Globus pallidus (tissue), 1 donor: ENCODE data around the gene HNRNPUL1.
A peak's percentile ranks its signal among the peaks of the same experiment; 100 is the strongest.
"Not testable (repeated sequence)": the region's sequence is repeated elsewhere in the genome, so short reads cannot be mapped to it uniquely, and the experiment has no call there.

Source experiments
- DNase-seq: peaks from one replicate; pipeline ENCODE4 v3.0.0-alpha.2; 2015; ENCODE audit warnings: low spot score

HNRNPUL1 gene

GRCh38 chr19:41325947-41326706, 62.0 kb downstream of the HNRNPUL1 start:
- no peak for DNase-seq

GRCh38 chr19:41327076-41327575, 63.0 kb downstream of the HNRNPUL1 start:
- DNase-seq = no peak

GRCh38 chr19:41327576-41328156, 63.5 kb downstream of the HNRNPUL1 start:
- DNase-seq = peak; percentile 48

GRCh38 chr19:41328157-41328841, 64.1 kb downstream of the HNRNPUL1 start:
- no peak for DNase-seq

- DNase-seq = peak; percentile 67
Measured at GRCh38 chr19:41328842-41329225, 64.7 kb downstream of the HNRNPUL1 start.

- no peak for DNase-seq
Measured at GRCh38 chr19:41330481-41330880, 66.3 kb downstream of the HNRNPUL1 start.

- no peak for DNase-seq
Measured at GRCh38 chr19:41330946-41331678, 66.9 kb downstream of the HNRNPUL1 start.

GRCh38 chr19:41332000-41332399, 67.8 kb downstream of the HNRNPUL1 start:
- DNase-seq = no peak

GRCh38 chr19:41332468-41332867, 68.3 kb downstream of the HNRNPUL1 start:
- no peak for DNase-seq

GRCh38 chr19:41334793-41335192, 70.6 kb downstream of the HNRNPUL1 start:
- DNase-seq = no peak

- DNase-seq = no peak
Measured at GRCh38 chr19:41335467-41335866, 71.3 kb downstream of the HNRNPUL1 start.

- no peak for DNase-seq
Measured at GRCh38 chr19:41339936-41340335, 75.8 kb downstream of the HNRNPUL1 start.

- no peak for DNase-seq
Measured at GRCh38 chr19:41341669-41342490, 77.7 kb downstream of the HNRNPUL1 start.

- DNase-seq = no peak
Measured at GRCh38 chr19:41344162-41344561, 80.0 kb downstream of the HNRNPUL1 start.

- DNase-seq = not testable (repeated sequence)
Measured at GRCh38 chr19:41346916-41347315, 82.7 kb downstream of the HNRNPUL1 start.

GRCh38 chr19:41350735-41351338, 86.7 kb downstream of the HNRNPUL1 start:
- DNase-seq = no peak

- DNase-seq = no peak
Measured at GRCh38 chr19:41351339-41352245, 87.4 kb downstream of the HNRNPUL1 start.

- DNase-seq = no peak
Measured at GRCh38 chr19:41352279-41352608, 88.1 kb downstream of the HNRNPUL1 start.

GRCh38 chr19:41352609-41353465, 88.7 kb downstream of the HNRNPUL1 start:
- DNase-seq = no peak
